A549 (cell line): ENCODE data around the gene SLC9C2. TPM values are rescaled to one million over a fixed set of nuclear protein-coding genes. Genes with fewer than 3 reads are reported as not detected.
"Not testable (repeated sequence)": the region's sequence is repeated elsewhere in the genome, so short reads cannot be mapped to it uniquely, and the experiment has no call there.

ENCODE experiments used
- ATAC-seq, 2 experiments: fragments of 200-7000 bp in 1 of 2; fragments of >200 bp in 1 of 2; cut with Nextera tagmentation in 1 of 2; cut with Tn5 transposase in 1 of 2; 3 replicates each; pipeline versions ENCODE4 v1.8.0 to v1.9.1; 2018 to 2020; ENCODE audit warnings: mild to moderate bottlenecking in 1 of 2, moderate library complexity in 1 of 2
- CTCF ChIA-PET: fragments of 300-600 bp; sonication (Branson Sonifier 250); formaldehyde crosslinking; extraction: SDS; loops from one replicate; lab custom pipeline; 2021; ENCODE audit warnings: antibody characterized with exemption, inconsistent platforms; lab: Yijun Ruan, JAX
- POLR2A ChIA-PET: fragments of 350-600 bp; formaldehyde crosslinking; extraction: SDS; loops from one replicate; lab custom pipeline; 2021; ENCODE audit warnings: antibody characterized with exemption, inconsistent platforms; lab: Yijun Ruan, JAX
- DNase-seq, 2 experiments: peaks; one replicate each; pipeline versions ENCODE4 v3.0.0 to v3.0.0-alpha.2; 2011 to 2016; ENCODE audit warnings: low read depth in 1 of 2, low spot score in 1 of 2
- FAIRE-seq: peaks from 2 replicates; lab custom pipeline; 2011; peaks lifted over from hg19 to GRCh38; lab: Jason Lieb, UNC
- H3K27ac ChIP-seq, 2 experiments: fragments of >200 bp; sonication (Bioruptor Twin); formaldehyde crosslinking; 3 replicates each; pipeline ENCODE4 v1.5.1; 2016 to 2017
- H3K4me1 ChIP-seq: fragments of >200 bp; sonication (Bioruptor Twin); formaldehyde crosslinking; 3 replicates; pipeline ENCODE4 v1.6.1; 2016
- H3K4me2 ChIP-seq: fragments of >200 bp; sonication (Bioruptor Twin); formaldehyde crosslinking; 3 replicates; pipeline ENCODE4 v1.6.1; 2016
- H3K4me3 ChIP-seq: fragments of >200 bp; sonication (Bioruptor Twin); formaldehyde crosslinking; 3 replicates; pipeline ENCODE4 v1.5.1; 2016
- H3K9me3 ChIP-seq: fragments of >200 bp; sonication (Bioruptor Twin); formaldehyde crosslinking; 3 replicates; pipeline ENCODE4 v1.6.1; 2016
- CTCF ChIP-seq: fragments of >200 bp; sonication (Bioruptor Twin); formaldehyde crosslinking; IDR thresholded peaks from 3 replicates; pipeline ENCODE4 v1.5.1; 2016
- E2F6 ChIP-seq: IDR thresholded peaks from 2 replicates; pipeline ENCODE4 v1.6.1; 2012; ENCODE audit warnings: low read depth, borderline replicate concordance
- EHMT2 ChIP-seq: fragments of 200-600 bp; sonication (generic); IDR thresholded peaks from 2 replicates; pipeline ENCODE4 v1.6.1; 2016; ENCODE audit warnings: antibody characterized with exemption, low read depth, mild to moderate bottlenecking, moderate library complexity
- EP300 ChIP-seq, 2 experiments: fragments of >200 bp; sonication (Bioruptor Twin); formaldehyde crosslinking; IDR thresholded peaks; 2 replicates in 1 of 2; 3 replicates in 1 of 2; pipeline ENCODE4 v1.6.1; 2016 to 2017
- FOSB ChIP-seq: fragments of 250-450 bp; sonication (Bioruptor Pico); IDR thresholded peaks from 2 replicates; pipeline ENCODE4 v1.5.0; 2020; ENCODE audit warnings: mild to moderate bottlenecking, moderate library complexity
- FOSL2 ChIP-seq, 2 experiments: fragments of 450-650 bp in 1 of 2; fragments of >200 bp in 1 of 2; sonication (Bioruptor Twin) in 1 of 2; formaldehyde crosslinking; IDR thresholded peaks; 2 replicates each; pipeline versions ENCODE4 v1.5.0 to v1.6.1; 2016 to 2020; ENCODE audit warnings: mild to moderate bottlenecking in 1 of 2, moderate library complexity in 1 of 2
- FOXS1 ChIP-seq: fragments of 250-450 bp; sonication (Bioruptor Pico); IDR thresholded peaks from 2 replicates; pipeline ENCODE4 v1.5.0; 2020; ENCODE audit warnings: mild to moderate bottlenecking, moderate library complexity
- HMGXB4 ChIP-seq: fragments of 250-450 bp; sonication (Bioruptor Pico); IDR thresholded peaks from 2 replicates; pipeline ENCODE4 v1.5.0; 2021; ENCODE audit warnings: mild to moderate bottlenecking, moderate library complexity, borderline replicate concordance
- HOXA7 ChIP-seq: fragments of 250-450 bp; sonication (Bioruptor Pico); IDR thresholded peaks from 2 replicates; pipeline ENCODE4 v1.5.0; 2020; ENCODE audit warnings: mild to moderate bottlenecking, moderate library complexity
- MAFK ChIP-seq: fragments of 450-650 bp; IDR thresholded peaks from 2 replicates; pipeline ENCODE4 v1.6.1; 2014; ENCODE audit not compliant: partially characterized antibody
- PBX3 ChIP-seq: IDR thresholded peaks from 2 replicates; pipeline ENCODE4 v1.6.1; 2012
- PHF8 ChIP-seq: fragments of 200-600 bp; sonication (generic); IDR thresholded peaks from 2 replicates; pipeline ENCODE4 v1.6.1; 2016; ENCODE audit warnings: low read depth, mild to moderate bottlenecking, antibody characterized with exemption, moderate library complexity, borderline replicate concordance
- RAD21 ChIP-seq, 2 experiments: fragments of >200 bp in 1 of 2; sonication (Bioruptor Twin) in 1 of 2; formaldehyde crosslinking in 1 of 2; IDR thresholded peaks in 1 of 2; conservative IDR thresholded peaks in 1 of 2; 2 replicates in 1 of 2; 3 replicates in 1 of 2; pipeline ENCODE4 v1.6.1; 2012 to 2018; ENCODE audit warnings: inconsistent platforms in 1 of 2
- RCOR1 ChIP-seq: fragments of 150-350 bp; IDR thresholded peaks from 2 replicates; pipeline ENCODE4 v1.6.1; 2014; ENCODE audit warnings: antibody characterized with exemption, low read length, low read depth
- RFX5 ChIP-seq: fragments of 450-650 bp; IDR thresholded peaks from 2 replicates; pipeline ENCODE4 v1.7.1; 2014; ENCODE audit warnings: antibody characterized with exemption, mild to moderate bottlenecking, moderate library complexity
- RNF2 ChIP-seq: fragments of 200-600 bp; sonication (generic); IDR thresholded peaks from 2 replicates; pipeline ENCODE4 v1.6.1; 2016; ENCODE audit warnings: low read depth, mild to moderate bottlenecking, antibody characterized with exemption, moderate library complexity, borderline replicate concordance
- SMC3 ChIP-seq: fragments of >200 bp; sonication (Bioruptor Twin); formaldehyde crosslinking; IDR thresholded peaks from 3 replicates; pipeline ENCODE4 v1.6.1; 2018; ENCODE audit warnings: inconsistent platforms
- SREBF2 ChIP-seq: fragments of 450-650 bp; IDR thresholded peaks from 2 replicates; pipeline ENCODE4 v1.6.1; 2014; ENCODE audit warnings: mild to moderate bottlenecking, moderate library complexity
- TP53 ChIP-seq: fragments of 250-450 bp; sonication (Bioruptor Pico); IDR thresholded peaks from 2 replicates; pipeline ENCODE4 v1.5.0; 2021; ENCODE audit warnings: mild to moderate bottlenecking, moderate library complexity
- ZFP36 ChIP-seq: fragments of 450-650 bp; IDR thresholded peaks from 2 replicates; pipeline ENCODE4 v1.6.1; 2014; ENCODE audit warnings: borderline replicate concordance; ENCODE audit not compliant: partially characterized antibody
- whole genome bisulfite sequencing: methylation state at CpG from one replicate; pipeline ENCODE4 v1.1.6; 2017; ENCODE audit errors: missing lambda C conversion rate; 5-methylcytosine and 5-hydroxymethylcytosine counted together
- polyA plus RNA-seq, 4 experiments: library from polyadenylated mRNA; depleted of rRNA in 3 of 4; stranded (reverse); fragments of >200 nt; fragmentation: RNase III in 1 of 4; extraction: RNeasy Plus Mini Kit Qiagen cat#74134 plus additional on column Dnase treatment in 1 of 4; gene quantifications; 2 replicates in 3 of 4; 3 replicates in 1 of 4; pipeline ENCODE4 v1.2.3, GENCODE V29; 2011 to 2017

Gene SLC9C2
- polyA plus RNA-seq, 2 of the 4 experiments (the other 2 are of a cell fraction), result not detected

- POLR2A ChIA-PET, FAIRE-seq: not testable (repeated sequence)
- CTCF ChIA-PET, result interaction anchor here (0.9 kb wide), 1 partner anchor 14 kb away, joined by 3 read pairs; no protein-coding TSS in a partner anchor
These were observed 88.4 kb downstream of the SLC9C2 start for GRCh38 chr1:173514503-173514902.

GRCh38 chr1:173509797-173510196 is 93.1 kb downstream of the SLC9C2 start:
- Histone ChIP-seq H3K4me1 (peaks cover 27% of the 10 kb centered on the region), H3K9me3 (no peaks in the 10 kb centered on the region), H3K4me3 (no peak overlapping the region), H3K4me2 (no peak overlapping the region), H3K27ac (no peak overlapping the region)
- TF ChIP-seq CTCF (no peak), HOXA7 (CRISPR knock-in tag) (no peak), EHMT2 (no peak), E2F6 (no peak), SMC3 (no peak), RNF2 (no peak), RCOR1 (no peak), FOSL2 (IDR thresholded peaks at IDR 0.05) (no peak), FOSL2 (CRISPR knock-in tag; IDR thresholded peaks at IDR 0.05) (no peak), ZFP36 (no peak), RAD21 (conservative IDR thresholded peaks at IDR 0.05 in 1 of 2, IDR thresholded peaks at IDR 0.05 in 1 of 2) (no peak), PBX3 (no peak), FOSB (CRISPR knock-in tag) (no peak), PHF8 (no peak), FOXS1 (CRISPR knock-in tag) (no peak), HMGXB4 (CRISPR knock-in tag) (no peak), SREBF2 (no peak), EP300 (IDR thresholded peaks at IDR 0.05) (no peak), MAFK (no peak), TP53 (no peak), RFX5 (no peak)
- WGBS, result 87% methylated on average over 1 of the region's 1 CpG
- CTCF ChIA-PET, result interaction anchor here (0.7 to 1.4 kb wide), 4 partner anchors 9 to 765 kb away, joined by 3 to 4 read pairs (median 3); no protein-coding TSS in a partner anchor
- ATAC-seq (no peak), DNase-seq (no peak), FAIRE-seq (no peak)
- POLR2A ChIA-PET, result no interaction called here

More at GRCh38 chr1:173514503-173514902, 88.4 kb downstream of the SLC9C2 start:
- not testable (repeated sequence) for DNase-seq, ATAC-seq, H3K4me1 ChIP-seq, H3K9me3 ChIP-seq, H3K4me3 ChIP-seq, H3K27ac ChIP-seq, H3K4me2 ChIP-seq
- 91% methylated on average over 1 of the region's 1 CpG for WGBS
- peak; percentile 52 for TF ChIP-seq MAFK
